Activated naive CD4-positive, alpha-beta T cell treated with anti-CD3 and anti-CD28 coated beads, Interleukin-2, amount 10 ng/mL, durations not matched to agents 7 days and 5 days (primary cell): ENCODE measurements around the gene EPHA2.

Experiments
- CTCF ChIA-PET: fragments of 350-600 bp; sonication (Branson Sonifier 250); formaldehyde crosslinking; loops from one replicate; lab custom pipeline; 2021; ENCODE audit warnings: antibody characterized with exemption; lab: Charles Lee
- DNase-seq: peaks from one replicate; pipeline ENCODE4 v3.0.0-alpha.2; 2020
- H3K27ac Mint-ChIP-seq: one replicate; pipeline ENCODE4 v1.8.0; 2021; ENCODE audit warnings: mild to moderate bottlenecking, moderate library complexity, mixed read lengths
- H3K27me3 Mint-ChIP-seq: one replicate; pipeline ENCODE4 v1.8.0; 2021; ENCODE audit warnings: mild to moderate bottlenecking, mixed read lengths
- H3K36me3 Mint-ChIP-seq: one replicate; pipeline ENCODE4 v1.8.0; 2021; ENCODE audit warnings: mixed read lengths
- H3K4me1 Mint-ChIP-seq: one replicate; pipeline ENCODE4 v1.8.0; 2021; ENCODE audit warnings: mixed read lengths
- H3K4me3 Mint-ChIP-seq: one replicate; pipeline ENCODE4 v1.8.0; 2021; ENCODE audit warnings: mild to moderate bottlenecking, moderate library complexity, mixed read lengths
- H3K9me3 Mint-ChIP-seq: one replicate; pipeline ENCODE4 v1.8.0; 2021; ENCODE audit warnings: mixed read lengths

Gene EPHA2

DNA sequence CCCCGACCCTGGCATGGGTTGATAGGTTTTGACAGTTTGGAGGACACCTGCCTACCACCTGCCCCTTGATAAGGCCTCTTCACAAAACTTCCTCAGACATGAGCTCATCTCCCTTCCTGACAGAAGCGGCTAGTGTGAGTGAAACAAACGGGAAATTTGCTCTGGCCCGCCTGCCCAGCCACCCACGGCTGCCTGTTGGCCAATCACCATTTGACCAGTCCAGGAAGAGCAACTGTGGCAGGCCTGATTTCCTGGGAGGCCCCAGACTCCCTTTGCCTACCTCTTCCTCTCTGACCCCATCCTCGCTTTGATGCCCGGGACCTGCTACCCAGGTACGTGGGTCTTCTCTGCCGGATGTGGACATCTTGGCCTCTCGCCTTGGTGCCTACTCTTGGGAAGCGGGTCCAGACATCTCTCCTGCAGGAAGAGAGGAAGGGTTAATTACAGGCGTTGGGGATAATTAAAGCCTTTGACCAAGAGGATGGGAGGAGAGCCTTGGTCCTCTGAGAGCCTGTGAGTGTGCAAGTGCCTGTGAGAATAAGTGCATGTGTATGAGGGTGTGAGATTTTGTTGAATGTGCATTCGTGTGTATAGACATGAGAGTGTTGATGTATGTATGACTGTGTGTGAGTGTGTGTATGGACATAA, 1.1 kb upstream of the EPHA2 start:
- no peak overlapping the region for H3K4me3 Mint-ChIP-seq
- H3K27me3 Mint-ChIP-seq: peaks cover 95% of the 10 kb centered on the region
- H3K9me3 Mint-ChIP-seq: no peaks in the 10 kb centered on the region
- H3K4me1 Mint-ChIP-seq: peaks cover 58% of the 10 kb centered on the region
- no peaks in the 10 kb centered on the region for H3K36me3 Mint-ChIP-seq
- no peak overlapping the region for H3K27ac Mint-ChIP-seq
- CTCF ChIA-PET: interaction anchor here (1.0 kb wide), 1 partner anchor 74 kb away, joined by 3 read pairs; no protein-coding TSS in a partner anchor
- DNase-seq: no peak

DNA sequence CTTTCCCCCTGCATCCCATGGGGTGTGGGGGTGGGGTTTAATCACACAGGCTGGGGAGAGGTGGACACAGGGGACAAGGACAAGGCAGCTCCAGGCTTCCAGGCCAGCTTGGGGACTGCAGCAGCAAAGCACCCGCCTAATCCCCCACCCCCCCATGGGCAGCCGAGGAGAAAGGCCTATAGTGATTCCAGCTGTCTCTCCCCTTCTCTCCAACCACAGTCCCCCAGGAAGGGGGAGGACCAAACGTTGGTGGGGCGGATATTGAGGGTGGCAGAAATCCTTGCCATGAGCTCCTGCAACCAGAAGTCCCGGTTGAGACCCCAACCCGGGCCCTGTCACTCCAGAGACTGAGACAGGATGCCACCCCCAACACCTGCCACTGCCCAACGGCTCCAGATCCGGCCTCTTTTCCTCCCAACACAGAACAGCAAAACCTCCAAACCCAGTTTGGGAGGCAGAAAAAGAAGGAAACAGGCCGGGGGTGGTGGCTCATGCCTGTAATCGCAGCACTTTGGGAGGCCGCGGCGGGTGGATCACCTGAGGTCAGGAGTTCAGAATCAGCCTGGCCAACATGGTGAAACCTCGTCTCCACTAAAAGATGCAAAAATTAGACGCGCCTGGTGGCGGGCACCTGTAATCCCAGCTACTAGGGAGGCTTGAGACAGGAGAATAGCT, 1.7 kb downstream of the EPHA2 start:
- no peak overlapping the region for H3K27ac Mint-ChIP-seq
- CTCF ChIA-PET: interaction anchor here (0.8 to 1.1 kb wide), 2 partner anchors 74 to 85 kb away, joined by 3 read pairs; no protein-coding TSS in a partner anchor
- no peaks in the 10 kb centered on the region for H3K9me3 Mint-ChIP-seq
- no peaks in the 10 kb centered on the region for H3K36me3 Mint-ChIP-seq
- no peak overlapping the region for H3K4me3 Mint-ChIP-seq
- peak; percentile 30 for DNase-seq
- H3K27me3 Mint-ChIP-seq: peaks cover 85% of the 10 kb centered on the region
- peaks cover 53% of the 10 kb centered on the region for H3K4me1 Mint-ChIP-seq

DNA sequence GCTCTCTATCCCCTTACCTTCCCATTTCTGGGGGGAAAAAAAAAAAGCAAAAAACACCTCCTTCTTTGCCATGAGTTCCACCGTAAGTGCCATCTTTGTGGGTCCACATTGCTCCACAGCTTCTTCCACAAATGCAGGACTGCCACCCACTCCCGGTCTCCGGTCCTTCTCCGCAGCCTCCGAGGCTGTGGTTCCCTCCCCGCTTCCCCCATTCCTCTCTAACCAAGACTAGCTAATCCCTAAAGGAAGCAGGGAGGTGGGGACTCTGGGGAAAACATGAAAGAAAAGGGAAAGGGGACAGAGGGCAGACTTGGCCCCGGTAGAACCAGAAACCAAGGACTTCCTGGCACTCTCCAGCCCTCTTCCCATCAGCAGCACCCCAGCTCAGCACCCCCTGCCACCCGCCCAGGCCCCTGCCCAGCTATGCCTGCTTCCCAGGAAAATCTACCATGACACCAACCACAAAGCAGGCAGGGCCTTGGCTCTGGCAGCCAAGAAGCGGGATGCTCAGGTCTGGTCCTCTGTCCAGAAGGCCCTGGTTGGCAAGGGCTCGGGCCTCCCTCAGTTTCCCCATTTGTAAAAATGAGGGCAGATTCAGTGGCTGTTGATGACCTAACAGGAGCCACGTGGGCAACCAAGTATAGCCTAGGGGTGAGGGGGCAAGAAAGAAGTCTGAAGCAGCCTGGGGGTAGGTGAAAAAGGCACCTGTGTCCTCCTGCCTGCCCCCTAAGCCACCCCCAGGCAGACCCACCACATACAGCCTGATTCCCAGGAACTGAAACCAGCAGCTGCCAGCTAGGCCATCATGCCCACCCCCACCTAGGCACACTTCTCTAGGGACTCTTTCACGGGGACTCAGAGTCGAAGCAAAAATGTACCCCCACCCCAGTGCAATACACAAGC, 2.5 kb downstream of the EPHA2 start:
- no peaks in the 10 kb centered on the region for H3K9me3 Mint-ChIP-seq
- CTCF ChIA-PET: interaction anchor here (1.1 kb wide), 1 partner anchor 84 kb away, joined by 3 read pairs; no protein-coding TSS in a partner anchor
- H3K4me1 Mint-ChIP-seq: peaks cover 47% of the 10 kb centered on the region
- no peaks in the 10 kb centered on the region for H3K36me3 Mint-ChIP-seq
- no peak overlapping the region for H3K27ac Mint-ChIP-seq
- peaks cover 80% of the 10 kb centered on the region for H3K27me3 Mint-ChIP-seq
- no peak overlapping the region for H3K4me3 Mint-ChIP-seq
- no peak for DNase-seq

DNA sequence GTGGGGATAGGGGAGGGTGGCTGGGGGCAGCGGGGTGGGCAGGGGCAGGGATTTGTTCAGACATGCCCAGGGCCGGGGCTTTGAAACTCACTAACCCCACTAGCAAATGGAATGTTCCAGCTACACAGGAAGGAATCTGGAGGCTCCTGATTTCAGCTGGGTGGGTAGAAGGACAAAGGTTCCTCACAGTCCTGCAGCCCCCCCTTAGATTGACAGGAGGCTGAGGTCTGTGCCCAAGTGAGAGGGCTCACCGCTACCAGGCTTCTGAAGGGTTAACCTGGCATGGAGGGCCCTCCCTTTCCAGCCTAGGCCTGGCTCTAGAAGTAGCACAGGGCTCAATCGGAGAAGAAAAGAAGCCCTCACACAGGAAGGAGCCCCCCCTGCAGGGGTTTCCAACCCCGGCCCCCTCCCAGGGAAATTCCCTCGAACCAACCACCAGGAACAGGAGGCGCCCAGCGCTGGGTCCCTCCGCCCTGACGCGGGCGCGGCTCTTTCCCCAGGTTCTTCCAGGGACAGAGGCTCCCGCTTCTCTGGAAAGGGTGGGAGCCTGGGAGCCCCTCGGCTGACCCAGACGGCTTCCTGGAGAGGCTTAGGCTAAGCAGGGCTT, 3.3 kb downstream of the EPHA2 start:
- Mint-ChIP-seq H3K4me1 (peaks cover 39% of the 10 kb centered on the region), H3K36me3 (no peaks in the 10 kb centered on the region), H3K27ac (no peak overlapping the region), H3K4me3 (no peak overlapping the region), H3K9me3 (no peaks in the 10 kb centered on the region), H3K27me3 (peaks cover 79% of the 10 kb centered on the region)
- no peak for DNase-seq
- CTCF ChIA-PET: no interaction called here

DNA sequence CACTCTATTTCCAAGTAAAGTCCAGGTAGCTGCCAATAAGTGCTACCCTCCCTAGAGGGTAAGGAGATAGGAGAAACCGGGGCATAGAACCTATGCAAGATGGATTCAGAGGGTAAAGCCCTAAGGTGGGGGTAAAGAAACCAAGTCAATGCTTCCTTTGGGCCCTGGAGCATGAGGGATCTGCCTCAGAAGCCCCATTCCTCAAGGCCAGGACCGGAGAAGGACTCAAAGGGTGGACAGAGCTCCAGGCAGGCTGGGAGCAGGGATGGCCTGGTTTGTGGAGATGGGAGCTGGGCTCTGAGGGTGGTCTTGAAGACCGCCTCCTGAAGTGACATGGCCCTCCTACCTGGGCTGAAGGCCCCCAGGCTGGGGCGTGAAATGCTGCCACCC, 3.9 kb downstream of the EPHA2 start:
- CTCF ChIA-PET: no interaction called here
- no peak overlapping the region for H3K27ac Mint-ChIP-seq
- H3K27me3 Mint-ChIP-seq: peaks cover 79% of the 10 kb centered on the region
- no peaks in the 10 kb centered on the region for H3K9me3 Mint-ChIP-seq
- H3K4me3 Mint-ChIP-seq: no peak overlapping the region
- no peak for DNase-seq
- H3K4me1 Mint-ChIP-seq: peaks cover 33% of the 10 kb centered on the region
- H3K36me3 Mint-ChIP-seq: no peaks in the 10 kb centered on the region

DNA sequence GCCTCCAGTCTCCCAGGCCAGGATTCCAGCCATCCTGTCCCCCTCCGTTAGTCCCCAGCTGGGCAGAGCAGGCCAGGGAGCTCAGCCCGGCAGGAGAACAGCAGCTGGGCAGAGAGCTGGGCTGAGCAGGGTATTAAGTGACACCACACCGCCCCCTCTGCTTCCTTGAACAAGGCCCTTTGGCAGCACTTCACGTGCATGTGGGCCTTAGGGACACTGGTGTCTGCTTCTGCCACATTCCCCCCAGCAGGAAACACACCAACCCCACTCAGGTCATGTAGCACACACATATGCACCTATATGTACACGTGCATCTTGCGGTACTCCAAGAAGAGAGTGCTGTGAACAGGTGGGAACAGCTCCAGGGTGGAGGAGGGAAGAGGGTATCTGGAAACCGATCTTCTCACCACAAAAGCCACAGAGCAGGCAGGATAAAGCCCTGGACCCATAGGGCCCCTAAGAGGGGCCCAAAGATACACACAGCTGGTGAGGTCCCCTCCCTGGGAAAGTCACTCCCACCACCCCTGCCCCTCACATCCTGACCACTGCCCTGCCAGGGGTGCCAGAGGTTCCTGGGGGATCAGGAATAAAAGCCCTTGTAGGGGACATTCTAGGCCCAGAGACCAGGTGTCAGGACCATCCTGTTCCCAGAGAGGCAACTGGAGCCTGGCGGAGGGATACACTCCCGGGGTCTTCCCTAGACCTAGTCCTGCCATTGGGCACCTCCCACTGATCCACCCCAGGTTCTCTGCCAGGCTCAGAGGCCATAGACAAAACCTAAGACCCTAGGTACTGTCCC, 4.5 kb downstream of the EPHA2 start:
- Mint-ChIP-seq H3K4me1 (peaks cover 27% of the 10 kb centered on the region), H3K27ac (no peak overlapping the region), H3K4me3 (no peak overlapping the region), H3K9me3 (no peaks in the 10 kb centered on the region), H3K36me3 (no peaks in the 10 kb centered on the region), H3K27me3 (peaks cover 79% of the 10 kb centered on the region)
- CTCF ChIA-PET: no interaction called here
- no peak for DNase-seq

DNA sequence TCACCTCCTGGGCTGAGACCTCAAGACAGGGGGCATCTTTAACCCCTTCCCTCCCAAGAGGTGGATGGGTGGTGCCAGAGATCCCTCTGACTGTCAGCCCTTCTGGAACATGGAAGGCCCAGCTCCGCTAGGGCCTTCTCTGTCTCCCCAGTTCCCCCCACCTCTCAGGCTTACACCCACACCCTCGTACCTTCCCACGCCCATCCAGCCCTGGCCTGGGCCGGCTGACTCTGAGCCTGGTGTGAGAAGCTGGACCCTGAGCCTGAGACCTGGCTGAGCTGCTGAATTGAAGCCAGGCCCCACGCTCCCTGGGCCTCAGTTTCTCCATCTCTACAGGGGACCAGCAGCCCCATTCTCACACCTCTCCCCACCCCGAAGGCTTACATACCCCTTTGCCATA, 5.4 kb downstream of the EPHA2 start:
- CTCF ChIA-PET: no interaction called here
- peaks cover 22% of the 10 kb centered on the region for H3K4me1 Mint-ChIP-seq
- peaks cover 79% of the 10 kb centered on the region for H3K27me3 Mint-ChIP-seq

DNA sequence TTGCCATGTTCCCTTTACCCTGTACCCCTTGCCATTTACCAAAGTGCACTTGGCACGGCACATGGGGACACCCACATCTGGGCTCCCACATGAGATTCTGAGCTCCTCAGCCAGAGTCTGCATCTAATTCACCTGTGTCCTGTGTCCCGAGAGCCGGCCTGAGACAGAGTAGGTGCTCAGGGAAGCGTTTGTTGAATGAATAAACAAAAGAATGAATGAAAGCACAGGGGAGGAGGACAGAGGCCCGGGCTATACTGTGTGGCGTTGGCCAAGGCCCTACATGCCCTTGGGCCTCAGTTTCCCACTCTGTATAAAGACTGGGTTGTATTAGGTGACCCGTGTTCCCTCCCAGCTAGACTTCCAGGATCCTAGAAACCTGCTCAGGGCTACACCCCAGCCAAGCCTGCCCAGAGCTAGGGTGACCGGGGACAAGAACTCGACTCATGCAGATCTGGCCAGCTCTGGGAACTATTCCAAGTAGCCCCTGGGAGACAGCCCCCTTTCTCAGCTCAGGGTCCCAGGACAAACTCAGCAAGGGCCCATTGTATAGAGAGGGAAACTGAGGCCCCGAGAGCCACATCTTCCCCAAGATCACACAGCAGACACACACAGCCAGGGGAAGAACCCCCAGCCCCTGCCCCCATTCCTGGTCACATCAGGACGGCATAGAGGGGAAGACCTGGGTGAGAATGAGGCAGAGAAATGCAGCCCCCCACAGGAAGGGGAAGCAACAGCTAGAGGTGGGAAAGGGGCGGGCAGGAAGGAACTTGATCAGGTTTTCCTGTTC, 6.0 kb downstream of the EPHA2 start:
- no peaks in the 10 kb centered on the region for H3K9me3 Mint-ChIP-seq
- no peak for DNase-seq
- H3K27me3 Mint-ChIP-seq: peaks cover 75% of the 10 kb centered on the region
- H3K27ac Mint-ChIP-seq: no peak overlapping the region
- H3K4me1 Mint-ChIP-seq: peaks cover 19% of the 10 kb centered on the region
- no peaks in the 10 kb centered on the region for H3K36me3 Mint-ChIP-seq
- H3K4me3 Mint-ChIP-seq: no peak overlapping the region
- CTCF ChIA-PET: no interaction called here

More for the DNA sequence above, 5.4 kb downstream of the EPHA2 start:
- Mint-ChIP-seq H3K4me3 (no peak overlapping the region), H3K36me3 (no peaks in the 10 kb centered on the region), H3K27ac (no peak overlapping the region), H3K9me3 (no peaks in the 10 kb centered on the region)
- DNase-seq: no peak

DNA sequence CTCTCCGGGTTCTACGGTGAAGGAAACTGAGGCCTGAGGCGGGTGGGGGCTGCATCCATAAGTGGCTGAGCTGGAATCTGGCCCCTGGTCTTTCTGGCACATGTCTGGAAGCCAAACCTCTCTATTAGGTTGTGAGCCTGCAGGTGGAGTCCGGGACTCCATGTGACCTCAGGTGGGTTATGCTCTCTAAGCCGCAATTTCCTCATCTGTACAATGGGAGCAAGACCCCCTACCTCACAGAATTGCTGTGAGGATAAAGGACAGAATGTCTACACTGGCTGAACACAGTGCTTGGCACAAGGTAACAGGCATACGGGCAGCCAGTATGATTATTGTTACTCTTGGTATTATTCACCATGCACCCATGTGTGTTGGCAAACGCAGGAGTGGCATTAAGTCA, 6.7 kb downstream of the EPHA2 start:
- peaks cover 12% of the 10 kb centered on the region for H3K4me1 Mint-ChIP-seq
- H3K27me3 Mint-ChIP-seq: peaks cover 74% of the 10 kb centered on the region
- CTCF ChIA-PET: no interaction called here

DNA sequence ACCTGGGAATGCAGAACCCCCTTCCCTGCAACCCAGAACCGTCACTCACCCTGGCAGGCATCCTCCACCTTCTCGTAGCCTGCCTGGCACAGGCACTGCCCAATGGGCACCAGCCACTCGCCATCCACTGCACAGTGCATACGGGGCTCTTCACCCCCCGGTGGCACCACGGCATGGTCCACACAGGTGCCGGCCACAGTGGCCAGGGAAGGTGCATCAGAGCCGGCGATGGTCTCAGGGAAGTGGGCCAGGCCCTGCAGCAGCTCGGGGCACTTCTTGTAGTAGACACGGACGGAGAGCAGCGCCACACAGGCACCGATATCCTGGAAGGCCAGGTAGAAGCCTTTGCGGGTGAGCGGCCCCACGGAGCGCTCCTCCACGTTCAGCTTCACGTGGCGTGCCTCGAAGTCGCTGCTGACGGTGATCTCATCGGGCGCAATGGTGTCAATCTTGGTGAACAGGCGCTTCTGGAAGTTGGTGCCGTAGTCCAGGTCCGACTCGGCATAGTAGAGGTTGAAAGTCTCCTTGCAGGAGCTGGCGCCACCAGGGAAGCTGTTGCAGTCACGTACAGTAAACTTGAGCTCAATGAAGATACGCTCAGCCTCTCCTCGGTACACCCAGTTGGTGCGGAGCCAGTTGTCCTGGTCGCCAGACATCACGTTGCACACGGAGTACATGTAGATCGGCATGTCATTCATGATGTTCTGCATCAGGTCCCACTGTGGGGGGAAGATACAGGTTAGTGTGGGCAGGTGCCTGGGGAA, 7.4 kb downstream of the EPHA2 start:
- H3K9me3 Mint-ChIP-seq: no peaks in the 10 kb centered on the region
- no peak overlapping the region for H3K27ac Mint-ChIP-seq
- CTCF ChIA-PET: no interaction called here
- H3K36me3 Mint-ChIP-seq: no peaks in the 10 kb centered on the region
- H3K4me1 Mint-ChIP-seq: peaks cover 11% of the 10 kb centered on the region
- H3K27me3 Mint-ChIP-seq: peaks cover 68% of the 10 kb centered on the region
- no peak for DNase-seq
- H3K4me3 Mint-ChIP-seq: no peak overlapping the region

More for the DNA sequence above, 6.7 kb downstream of the EPHA2 start:
- Mint-ChIP-seq H3K27ac (no peak overlapping the region), H3K36me3 (no peaks in the 10 kb centered on the region), H3K9me3 (no peaks in the 10 kb centered on the region), H3K4me3 (no peak overlapping the region)
- DNase-seq: no peak

DNA sequence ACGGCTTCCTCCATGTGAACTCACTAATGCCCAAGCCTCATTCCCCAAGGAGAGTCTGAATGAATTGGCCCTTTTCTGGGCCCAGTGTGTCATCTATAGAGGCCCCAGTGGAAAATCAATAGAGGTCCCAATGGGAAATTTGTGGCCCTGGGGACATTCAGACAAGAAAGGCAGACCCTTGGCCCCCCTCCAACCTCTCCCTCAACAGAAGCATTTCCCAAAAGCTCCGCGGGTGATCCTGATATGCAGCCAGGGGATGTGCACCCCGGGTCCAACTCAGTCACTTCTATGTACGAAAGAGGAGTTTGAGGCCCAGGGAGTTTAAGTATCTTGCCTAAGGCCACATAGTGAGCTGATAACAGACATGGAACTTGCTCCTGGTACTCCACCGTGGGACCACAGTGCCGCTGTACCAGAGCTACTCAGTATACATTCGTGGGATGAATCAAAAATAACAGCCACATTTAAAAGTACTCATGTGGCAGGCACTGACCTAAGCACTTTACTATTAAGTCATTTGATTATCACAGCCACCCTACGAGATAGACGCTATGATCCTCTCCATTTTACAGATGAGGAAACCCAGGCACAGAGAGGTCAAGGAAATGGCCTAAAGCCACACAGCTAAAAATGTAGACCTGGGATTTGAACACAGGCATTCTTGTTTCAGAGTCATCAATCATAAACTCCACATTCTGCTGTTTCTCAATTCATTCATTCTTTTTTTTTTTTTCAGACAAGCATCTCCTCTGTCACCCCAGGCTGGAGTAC, 8.5 kb downstream of the EPHA2 start:
- CTCF ChIA-PET: no interaction called here
- Mint-ChIP-seq H3K4me3 (no peak overlapping the region), H3K36me3 (no peaks in the 10 kb centered on the region), H3K4me1 (peaks cover 11% of the 10 kb centered on the region), H3K27ac (no peak overlapping the region), H3K27me3 (peaks cover 65% of the 10 kb centered on the region), H3K9me3 (no peaks in the 10 kb centered on the region)
- DNase-seq: no peak
